Ecto neural progenitor cell (in vitro differentiated cells): ENCODE measurements around the gene CASQ1.
A peak's percentile ranks its signal among the peaks of the same experiment; 100 is the strongest.

Experiments used
- DNase-seq: peaks from one replicate; pipeline ENCODE4 v3.0.0-alpha.2; 2018; ENCODE audit warnings: low spot score

CASQ1 gene

DNA sequence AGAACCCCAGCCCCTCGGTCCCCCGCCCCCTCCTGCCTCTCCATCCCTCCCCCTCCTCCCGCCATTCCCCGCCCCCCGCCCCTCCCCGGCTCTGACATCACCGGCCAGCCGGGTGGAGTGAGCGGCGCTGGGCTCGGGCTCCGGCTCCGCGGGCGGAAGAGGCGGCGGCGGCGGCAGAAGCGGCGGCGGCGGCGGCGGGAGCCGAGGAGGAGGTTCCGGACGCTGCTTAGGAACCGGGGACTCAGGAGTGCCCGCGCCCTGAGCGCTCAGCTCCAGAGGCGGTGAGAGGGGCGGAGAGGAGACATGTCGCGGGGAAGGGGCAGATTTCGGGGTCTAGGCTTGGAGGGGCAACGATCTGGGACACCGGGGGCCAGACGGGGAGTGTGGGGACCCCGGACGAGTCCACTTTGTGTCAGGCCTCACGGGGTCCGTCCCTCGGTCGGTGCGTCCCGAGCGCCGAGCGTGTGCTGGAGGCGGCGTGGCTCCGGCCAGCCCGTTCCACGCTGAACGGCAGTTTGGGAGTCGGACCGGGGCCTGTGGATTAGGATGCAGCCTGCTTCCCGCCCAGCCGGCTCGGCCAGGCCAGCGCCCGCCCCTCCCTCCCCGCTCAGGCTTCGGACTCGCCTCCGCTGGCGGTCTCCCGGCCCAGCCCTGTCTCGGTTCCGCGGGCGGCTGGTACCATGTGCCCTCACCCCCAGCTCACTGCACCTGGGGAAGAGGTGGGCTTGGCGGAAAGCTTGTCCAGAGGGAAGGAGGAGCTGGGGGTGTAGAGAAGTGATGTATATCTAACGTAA lies 15.1 kb downstream of the CASQ1 start, which contains the start of gene PEA15:
Gene PEA15, plus strand, starts transcription at position 143 of the 794 bp plus-strand sequence. CDS start 6,161 bp downstream, outside the sequence.
- peak; percentile 87 for DNase-seq

DNA sequence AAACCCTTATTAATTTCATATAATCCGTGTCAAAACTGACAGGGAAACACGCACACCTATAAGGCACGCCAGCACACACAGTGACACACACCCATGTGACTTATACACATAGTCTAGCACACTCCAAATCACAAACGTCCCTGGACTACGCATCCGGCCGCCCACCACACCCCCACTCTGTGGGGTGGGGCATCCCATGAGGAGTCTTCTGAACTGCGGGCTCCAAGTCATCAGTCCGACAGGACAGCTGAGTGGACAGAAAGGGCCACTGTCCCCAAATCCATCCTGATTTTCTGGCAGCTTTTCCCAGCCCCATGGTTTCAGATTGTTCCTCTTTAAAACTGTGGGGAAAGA lies 15.6 kb downstream of the CASQ1 start:
- no peak for DNase-seq

DNA sequence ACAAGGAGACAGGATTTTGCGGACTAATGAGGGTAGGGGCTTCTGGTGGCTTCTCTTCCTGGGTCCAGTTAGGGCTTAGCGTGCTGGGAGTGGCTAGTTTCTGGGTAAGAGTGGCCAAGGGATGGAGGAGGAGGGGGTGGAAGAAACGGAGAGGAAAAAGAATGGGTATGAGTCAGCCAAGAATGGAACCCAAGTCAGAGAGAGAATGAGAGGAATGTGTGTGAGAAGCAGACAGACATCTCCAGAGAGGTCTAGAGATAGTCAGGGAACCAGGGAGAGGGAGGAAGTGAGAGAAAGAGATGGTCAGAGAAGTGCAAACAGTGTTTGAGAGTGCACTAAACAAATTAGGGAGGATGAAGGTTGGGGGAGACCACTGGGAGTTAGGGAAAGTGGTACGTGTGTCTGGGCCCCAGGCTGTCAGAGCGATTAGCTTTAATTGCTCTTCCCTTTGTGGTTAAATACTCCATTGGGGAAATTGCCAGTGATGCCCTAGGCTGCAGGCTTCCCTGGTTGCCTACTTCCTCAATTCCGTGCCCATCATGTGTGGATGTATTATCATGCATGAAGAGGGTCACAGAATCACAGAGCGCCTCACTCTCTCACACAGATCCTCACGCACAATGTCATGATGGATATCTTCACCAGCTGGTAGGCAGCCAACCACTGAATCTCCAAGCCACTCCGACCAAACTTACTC lies 16.2 kb downstream of the CASQ1 start:
- DNase-seq, result no peak

DNA sequence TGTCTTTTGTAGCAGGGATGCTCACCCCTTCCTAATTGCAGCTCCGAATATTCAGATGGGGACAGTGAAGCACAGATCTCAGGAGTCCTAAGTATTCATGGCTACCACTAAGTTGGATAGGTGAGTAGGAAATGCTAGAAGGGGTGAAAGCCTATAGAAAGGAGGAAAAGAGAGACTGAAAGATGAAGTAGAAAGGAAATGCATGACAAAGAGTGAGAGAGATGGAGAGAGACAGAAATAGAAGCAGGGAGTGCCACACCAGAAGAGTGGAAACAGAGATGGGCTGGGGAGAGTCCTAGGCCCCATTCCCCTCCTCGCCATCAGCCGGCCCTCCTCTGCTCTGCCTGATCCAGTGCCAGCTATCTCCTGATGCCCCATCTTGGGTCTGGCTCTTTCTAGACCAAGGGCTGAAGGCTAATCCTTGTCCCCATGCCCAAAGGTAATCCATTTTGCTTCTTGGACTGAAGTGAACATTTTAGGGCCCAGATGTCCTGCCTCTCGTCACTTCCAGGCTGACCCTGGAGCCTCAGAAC lies 16.8 kb downstream of the CASQ1 start:
- DNase-seq, result no peak

DNA sequence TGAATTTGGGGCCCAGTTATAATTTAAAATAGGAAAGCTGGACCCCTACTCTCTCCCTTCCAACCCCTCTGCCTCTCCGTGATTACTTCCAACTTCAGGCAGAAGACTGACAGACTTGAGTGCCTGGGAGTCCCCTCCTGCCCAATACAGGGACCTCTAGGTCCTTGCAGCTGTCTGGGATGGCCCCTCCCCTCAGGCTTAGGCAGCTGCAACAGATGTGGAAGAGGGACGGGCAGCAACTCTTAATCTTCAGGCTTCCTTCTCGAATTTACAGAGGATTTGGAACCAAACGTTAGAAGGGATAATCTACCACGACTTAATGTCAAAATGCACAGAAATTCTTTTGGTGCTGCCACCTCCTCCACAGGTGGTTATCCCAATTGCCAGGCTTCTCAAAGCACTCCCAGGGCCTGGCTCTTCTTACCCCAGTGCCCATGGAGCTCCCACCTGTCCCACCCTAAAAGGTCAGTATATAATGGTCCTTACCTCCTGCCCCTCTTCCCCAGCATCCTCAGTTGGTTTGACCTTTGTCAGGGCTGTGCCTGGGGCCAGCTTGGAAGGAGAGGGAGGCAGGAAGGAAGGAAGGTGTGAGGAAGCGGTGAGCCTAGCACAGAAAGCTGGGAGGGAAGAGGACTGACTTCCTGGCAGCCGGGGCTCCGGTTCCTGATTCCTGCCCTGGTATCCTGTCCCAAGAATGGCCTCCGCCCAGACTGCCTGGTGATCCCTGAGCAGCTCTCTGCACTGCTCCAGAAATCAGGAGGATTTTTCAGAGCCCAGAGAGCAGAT lies 17.6 kb downstream of the CASQ1 start:
- no peak for DNase-seq

DNA sequence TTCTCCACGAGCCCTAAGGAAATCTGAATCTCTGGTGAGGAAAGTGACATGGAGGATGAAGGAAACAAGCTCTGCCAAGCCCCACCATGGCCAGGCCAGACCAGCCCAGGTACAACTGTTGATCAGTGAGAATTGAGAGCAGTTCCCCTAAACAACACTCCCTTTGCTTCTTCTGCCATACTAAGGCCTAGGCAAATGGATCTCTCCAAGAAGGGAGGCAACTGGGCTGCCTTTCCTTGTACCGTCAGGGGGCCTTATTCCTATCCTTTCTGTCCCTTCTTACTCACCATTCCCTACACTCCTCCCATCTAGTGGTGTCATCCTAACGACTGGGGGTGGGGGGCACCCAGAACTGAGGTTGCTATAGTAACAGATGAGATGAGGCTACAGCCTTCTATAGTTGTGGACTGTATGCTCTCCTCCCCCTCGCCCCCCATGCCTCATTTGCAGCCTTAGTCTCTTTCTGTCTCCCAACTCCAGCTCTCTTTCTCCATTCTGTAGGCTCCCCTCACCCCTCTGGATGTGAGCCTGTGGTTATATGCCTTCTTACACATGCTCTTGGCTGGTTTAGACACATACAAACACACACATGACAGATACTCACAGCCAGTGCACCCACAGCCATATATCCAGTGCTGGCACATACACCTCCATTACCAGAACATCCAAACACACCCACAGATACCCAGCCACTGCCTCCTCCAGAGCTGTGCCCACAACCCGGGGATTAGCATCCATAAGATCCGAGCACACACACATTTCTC lies 18.4 kb downstream of the CASQ1 start:
- DNase-seq, result no peak

DNA sequence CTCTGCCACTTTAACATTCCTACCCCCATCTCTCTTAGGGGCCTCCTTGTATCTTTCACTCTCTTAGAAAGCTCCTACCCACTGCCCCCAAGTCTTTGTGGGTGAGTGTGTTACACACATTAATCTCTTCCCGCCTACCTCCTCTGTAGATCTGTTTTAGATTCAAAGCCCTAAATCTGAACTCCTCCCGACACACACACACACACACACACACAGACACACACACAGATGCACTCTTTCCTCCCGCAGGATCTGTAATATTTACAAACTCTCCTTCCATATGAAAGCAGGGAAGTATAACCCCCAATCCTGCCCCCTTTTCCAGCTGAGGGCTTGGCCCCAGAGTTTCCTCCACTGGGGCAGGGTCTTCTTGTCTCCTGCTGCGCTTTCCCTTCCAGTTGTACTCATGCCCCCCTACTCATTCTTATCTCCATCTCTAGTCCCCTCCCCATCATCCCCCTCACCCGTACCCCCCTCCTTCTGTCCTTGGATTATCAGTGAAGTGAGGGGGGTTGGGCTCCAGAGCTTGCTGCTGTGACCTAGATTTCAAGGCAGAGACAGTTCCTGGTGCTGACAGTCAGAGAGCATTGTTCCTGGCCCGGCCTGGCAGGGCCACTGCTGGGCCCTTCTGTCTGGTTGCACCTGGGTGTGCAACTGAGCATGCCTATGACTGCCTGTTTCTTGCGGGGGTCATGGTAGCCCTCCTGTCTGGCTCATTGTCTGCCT lies 19.1 kb downstream of the CASQ1 start:
- no peak for DNase-seq

DNA sequence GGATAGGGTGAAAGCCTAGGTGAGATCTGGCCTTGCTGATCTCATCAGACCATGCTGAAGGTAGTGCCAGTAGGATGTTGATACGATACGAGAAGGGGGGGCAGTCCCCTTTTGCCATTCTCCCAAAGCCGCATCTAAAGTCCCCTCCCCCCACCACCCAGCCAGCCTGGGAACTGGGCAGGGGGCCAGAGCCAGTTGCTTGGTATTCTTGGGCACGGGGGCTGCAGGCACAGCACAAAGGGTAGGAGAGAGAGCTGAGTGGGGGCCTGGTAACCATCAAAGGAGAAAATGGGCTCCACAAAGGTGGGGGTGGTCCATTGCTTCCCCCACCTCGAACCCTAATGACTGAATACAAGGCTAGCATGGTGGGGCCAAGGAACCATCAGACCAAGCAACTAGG lies 20.2 kb downstream of the CASQ1 start:
- DNase-seq, result no peak

DNA sequence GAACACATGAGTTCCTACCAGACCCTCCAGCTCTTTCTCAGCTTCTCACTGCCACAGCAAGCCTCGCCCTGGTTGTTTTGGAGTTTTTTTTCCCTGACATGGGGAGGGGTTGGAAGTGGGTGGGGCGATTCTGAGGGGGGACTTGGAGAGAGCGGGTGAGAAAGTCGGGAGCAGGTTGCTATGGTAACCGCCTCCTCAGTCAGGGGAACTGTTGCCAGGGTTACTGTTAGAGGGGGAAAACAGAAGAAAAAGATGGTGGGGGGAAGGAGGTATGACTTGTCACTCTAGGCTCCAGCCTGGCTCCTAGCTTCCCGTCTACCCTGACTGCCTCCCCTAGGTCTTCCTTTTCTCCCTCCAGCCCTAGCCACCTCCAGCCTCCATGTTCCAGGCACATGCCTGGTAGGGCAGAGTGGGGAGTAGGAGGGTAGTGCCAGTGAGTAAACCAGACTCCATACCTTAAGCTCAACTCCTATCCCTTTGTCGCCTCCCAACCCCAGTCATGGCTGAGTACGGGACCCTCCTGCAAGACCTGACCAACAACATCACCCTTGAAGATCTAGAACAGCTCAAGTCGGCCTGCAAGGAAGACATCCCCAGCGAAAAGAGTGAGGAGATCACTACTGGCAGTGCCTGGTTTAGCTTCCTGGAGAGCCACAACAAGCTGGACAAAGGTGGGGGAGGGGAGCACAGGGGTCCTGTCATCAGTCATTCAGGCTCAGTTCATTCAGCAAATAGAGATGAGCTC lies 20.8 kb downstream of the CASQ1 start:
- DNase-seq, result no peak

DNA sequence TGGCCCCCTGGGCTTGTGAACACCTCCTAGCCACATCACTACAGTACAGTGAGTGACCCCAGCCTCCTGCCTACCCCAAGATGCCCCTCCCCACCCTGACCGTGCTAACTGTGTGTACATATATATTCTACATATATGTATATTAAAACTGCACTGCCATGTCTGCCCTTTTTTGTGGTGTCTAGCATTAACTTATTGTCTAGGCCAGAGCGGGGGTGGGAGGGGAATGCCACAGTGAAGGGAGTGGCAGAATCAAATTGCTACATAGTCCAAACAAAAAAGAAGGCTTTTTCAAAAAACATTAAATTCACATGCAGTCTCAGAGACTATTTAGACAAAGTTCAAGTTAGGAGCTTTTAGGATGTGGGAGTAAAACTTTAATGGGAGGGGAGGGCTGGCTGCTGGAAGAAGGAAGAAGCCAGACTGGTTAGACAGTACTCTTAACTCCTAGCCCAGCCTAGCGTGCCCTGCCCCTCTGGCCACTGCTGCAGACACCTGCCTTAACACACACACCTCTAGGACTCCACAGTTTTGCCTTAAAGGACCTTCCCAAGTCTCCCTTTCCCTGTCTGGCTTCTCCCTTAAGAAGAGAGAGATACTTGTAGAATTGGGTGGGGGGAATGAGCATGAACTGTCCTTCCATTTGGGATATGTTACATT lies 24.2 kb downstream of the CASQ1 start:
- no peak for DNase-seq

DNA sequence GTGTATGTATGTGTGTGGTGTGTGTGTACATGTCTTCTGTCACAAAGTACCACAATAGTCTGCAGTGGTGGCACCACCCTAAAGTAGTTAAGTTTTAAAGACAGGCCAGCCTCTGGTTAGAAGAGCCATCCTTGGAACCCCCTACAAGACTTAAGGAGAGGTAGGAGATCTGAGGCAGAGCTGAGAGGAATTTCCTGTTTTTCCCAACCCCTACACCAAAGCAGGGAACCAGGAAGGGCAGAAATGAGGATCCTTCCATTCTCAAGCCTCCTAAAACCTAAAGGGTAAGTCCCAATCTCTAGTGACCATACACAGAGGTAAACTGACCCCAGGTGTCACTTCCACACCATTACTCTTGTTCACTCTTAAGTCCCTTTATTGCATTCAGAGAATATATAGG lies 25.9 kb downstream of the CASQ1 start:
- no peak for DNase-seq

DNA sequence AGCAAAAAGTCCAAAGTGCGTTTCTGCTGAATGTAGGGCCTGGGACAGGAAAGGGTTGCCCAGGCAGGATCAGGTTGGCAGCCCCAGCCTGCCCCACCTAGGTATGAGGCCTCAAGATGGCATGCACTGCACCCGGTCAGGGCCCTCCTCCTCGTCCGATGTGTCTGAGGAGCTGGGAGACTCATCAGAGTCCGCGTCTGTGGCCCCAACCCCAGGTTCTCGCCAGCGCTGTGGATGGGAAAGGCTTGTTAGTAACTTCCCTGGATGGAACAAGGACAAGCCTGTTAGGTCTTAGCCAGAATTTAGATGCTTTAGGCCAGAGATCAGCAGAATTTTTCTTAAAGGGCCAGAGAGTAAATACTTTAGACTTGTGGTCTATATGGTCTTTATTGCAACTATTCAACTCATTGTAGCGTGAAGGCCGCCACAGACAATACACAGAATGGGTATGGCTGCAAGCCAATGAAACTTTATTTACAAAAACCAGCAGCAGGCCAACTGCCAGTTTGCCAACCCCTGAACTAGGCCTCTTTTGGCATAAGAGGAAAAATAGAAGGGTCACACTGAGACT lies 27.2 kb downstream of the CASQ1 start:
- no peak for DNase-seq

DNA sequence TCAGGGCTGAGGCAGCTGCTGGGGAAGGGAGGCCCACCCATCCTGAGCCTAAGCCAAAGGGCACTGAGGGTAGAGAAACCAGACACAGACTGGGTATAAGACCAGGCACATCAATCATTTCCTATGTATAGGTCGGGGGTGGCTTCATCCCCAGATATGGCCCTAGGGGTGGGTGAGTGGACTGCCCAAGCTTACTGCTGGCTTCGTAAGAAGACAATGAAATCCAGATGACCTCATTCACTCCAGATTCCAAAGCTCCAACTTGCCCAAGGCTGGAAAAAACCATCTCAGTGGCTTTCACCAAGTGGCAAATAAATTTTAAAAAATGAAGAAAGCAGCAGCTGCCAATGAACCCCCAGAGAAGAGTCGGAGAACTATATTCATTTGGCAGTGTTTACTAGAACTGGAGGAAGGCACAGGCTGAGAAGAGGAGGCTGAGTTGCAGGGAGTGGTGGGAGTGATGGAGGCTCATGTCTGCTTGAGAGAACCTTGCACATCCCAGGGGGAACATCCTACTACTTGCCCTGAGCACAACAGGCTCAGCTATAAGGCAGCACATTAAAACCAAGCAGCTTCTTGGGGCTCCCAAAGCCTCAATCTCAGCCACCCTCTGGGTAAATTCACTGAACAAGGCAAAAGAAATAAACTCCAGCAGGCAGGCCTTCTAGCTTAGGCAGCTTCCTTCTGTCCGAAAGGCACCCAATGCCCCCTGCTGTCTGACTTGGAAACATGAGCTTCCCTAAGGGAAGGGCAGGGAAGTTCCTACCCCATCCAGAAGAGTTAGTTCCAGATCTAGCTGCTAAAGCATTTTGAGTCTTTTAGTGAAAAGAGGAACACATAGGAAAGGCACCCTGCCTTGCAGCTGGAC lies 28.9 kb downstream of the CASQ1 start:
- no peak for DNase-seq

DNA sequence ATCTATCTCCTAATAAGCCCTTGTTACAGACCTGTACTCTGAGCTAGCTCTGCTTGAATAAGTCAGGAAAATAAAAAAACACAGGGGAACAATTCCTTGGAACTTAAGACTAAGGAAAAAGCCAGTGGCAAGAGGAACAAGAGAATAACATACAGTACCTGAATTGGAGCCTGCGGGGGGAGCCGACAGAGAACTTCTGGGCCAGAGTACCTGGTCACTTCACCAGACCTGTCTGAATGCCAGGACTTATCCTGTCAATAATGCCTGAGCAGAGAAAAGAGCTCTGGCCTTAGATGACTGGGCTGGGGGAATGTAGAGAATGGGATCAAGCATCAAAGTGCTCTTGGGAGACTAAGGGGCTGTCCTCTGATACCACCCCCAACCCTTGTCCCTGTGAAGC lies 29.9 kb downstream of the CASQ1 start:
- no peak for DNase-seq

DNA sequence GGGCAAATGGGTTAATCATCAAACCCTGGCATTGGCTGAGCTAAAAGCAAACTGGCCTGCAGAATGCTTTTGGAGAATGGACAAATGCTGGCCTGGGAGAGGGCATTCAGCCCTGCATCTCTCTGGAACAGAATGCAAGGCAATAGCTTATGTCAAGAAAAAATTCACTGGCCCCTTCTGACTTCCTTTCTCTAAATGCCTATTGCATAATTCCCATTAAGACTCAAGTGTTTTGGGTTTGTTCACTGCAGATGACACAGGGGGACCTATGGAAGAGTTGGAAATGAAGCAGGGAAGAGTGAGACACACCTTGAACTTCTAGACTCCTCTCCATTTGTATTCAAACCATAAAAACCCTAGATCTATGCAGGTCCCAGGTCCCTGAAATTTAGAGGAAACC lies 30.7 kb downstream of the CASQ1 start:
- no peak for DNase-seq

DNA sequence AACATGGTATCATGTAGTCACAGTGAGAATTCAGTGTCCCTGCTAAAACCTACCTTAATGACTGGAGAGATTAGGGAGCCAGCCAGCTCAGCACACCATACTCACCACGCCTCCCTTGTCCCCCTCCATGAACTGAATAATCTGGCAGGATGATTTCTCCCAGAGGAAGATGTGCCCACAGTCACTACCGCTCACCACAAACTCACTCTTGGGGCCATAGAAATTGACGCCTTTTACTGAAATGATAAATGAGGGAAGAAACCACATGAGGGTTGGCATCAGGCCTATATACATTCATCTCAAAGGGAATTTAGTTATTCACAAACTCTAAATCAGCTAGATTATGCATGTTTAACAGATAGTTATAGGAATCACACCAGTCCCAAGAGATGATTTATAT lies 32.2 kb downstream of the CASQ1 start:
- DNase-seq, result no peak

DNA sequence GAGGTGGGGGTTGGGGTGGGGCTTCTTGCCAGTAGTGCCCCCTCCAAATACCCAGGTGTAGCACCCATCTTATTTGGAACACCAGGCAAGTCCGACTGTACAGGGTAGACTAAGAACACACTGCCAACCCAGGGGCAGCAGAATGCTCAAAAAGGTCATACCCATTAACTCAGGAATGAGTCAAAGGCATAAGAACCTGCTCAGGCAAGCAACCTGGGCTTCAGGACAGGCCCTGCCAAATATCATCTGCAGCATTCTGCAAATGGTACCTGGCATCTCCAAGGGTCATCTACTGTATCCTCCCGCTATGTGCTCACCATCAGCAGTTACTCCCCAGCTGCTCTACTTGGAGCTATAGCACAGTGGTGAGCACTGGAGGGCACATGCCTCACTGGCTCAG lies 34.2 kb downstream of the CASQ1 start:
- DNase-seq, result no peak

DNA sequence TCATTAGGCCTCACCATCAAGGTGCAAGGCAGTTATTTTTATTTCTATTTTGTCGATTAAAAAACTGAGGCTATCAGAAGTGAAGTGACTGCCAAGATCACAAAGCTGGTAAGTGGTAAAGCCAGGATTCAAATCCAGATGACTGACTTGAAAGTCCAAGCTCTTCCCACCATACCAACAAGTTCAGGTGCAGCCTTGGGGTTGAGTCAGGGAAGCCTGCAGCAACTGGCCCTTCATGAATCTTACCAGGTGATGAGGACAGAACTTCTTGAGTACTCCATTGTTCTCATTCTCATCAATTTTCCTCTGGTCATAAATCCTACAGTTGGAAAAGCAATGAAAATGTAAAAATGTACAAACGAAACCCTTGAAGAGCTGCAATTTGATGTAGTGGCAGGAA lies 35.0 kb downstream of the CASQ1 start:
- no peak for DNase-seq

DNA sequence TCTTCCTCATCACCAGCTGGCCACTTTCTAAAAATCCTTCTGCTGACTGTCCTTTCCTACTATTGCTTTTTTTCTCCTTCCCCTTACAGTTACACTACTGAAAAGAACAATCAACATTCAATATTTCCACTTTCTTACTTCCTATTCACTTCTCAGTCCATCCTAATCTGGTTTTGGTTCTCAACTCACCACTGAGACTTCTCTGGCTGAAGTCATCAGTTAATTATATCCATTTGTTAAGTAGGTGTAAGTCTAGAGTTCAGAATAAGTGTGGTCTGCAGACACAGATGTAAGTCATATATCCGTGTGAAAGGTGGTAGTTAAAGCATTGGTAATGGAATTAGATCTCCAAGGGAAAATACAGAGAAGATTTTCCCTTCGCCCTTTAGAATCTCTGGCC lies 36.2 kb downstream of the CASQ1 start:
- no peak for DNase-seq
